ENCODE results near the gene CUX1.

The CUX1 gene

GRCh38 chr7:101896316-101896715 is 78.9 kb downstream of the CUX1 start:
- peaks cover 6% of the 10 kb centered on the region for H3F3A ChIP-seq (ENCODE audit: control insufficient read depth, insufficient read depth)
- H3K4me1 ChIP-seq (ENCODE audit: control insufficient read depth, low read length), result peaks cover 63% of the 10 kb centered on the region
- 0 out of 2 replicates have a peak overlapping the region, but pooled peaks have one; percentile 2 for H3K4me3 ChIP-seq (ENCODE audit: low read length)
- H3K4me2 ChIP-seq (ENCODE audit: low read length), result peak overlapping the region; percentile 36
- H3K27ac ChIP-seq (ENCODE audit: low read depth, low read length), result peak overlapping the region; percentile 31
- peaks cover 19% of the 10 kb centered on the region for H3K36me3 ChIP-seq (ENCODE audit: control insufficient read depth, low read length)
- H4K20me1 ChIP-seq (ENCODE audit: control insufficient read depth, insufficient read depth, low read depth, low read length), result peaks cover 43% of the 10 kb centered on the region
- H3K27me3 ChIP-seq (ENCODE audit: control insufficient read depth, low read length), result no peaks in the 10 kb centered on the region
- peaks cover 99% of the 10 kb centered on the region for H3K79me2 ChIP-seq (ENCODE audit: control insufficient read depth, low read length)
- no peak for TF ChIP-seq CTCF (IDR thresholded peaks at IDR 0.05; ENCODE audit: low read depth, low read length, poor library complexity, severe bottlenecking)
- H3K9me3 ChIP-seq (ENCODE audit: control insufficient read depth, insufficient read depth, low read length), result no peaks in the 10 kb centered on the region
- no peaks in the 10 kb centered on the region for H3K9me2 ChIP-seq (replicated peaks; ENCODE audit: control insufficient read depth, low read length)

GRCh38 chr7:101896941-101897340 is 79.5 kb downstream of the CUX1 start:
- Histone ChIP-seq H3K4me3 (ENCODE audit: low read length) (0 out of 2 replicates have a peak overlapping the region, but pooled peaks have one; percentile 2), H3K9me3 (ENCODE audit: control insufficient read depth, insufficient read depth, low read length) (no peaks in the 10 kb centered on the region), H3K79me2 (ENCODE audit: control insufficient read depth, low read length) (peaks cover 99% of the 10 kb centered on the region), H3F3A (ENCODE audit: control insufficient read depth, insufficient read depth) (peaks cover 3% of the 10 kb centered on the region; the same call in 1 of the 2 replicates), H3K27ac (ENCODE audit: low read depth, low read length) (peak overlapping the region; percentile 31), H4K20me1 (ENCODE audit: control insufficient read depth, insufficient read depth, low read depth, low read length) (peaks cover 41% of the 10 kb centered on the region), H3K4me1 (ENCODE audit: control insufficient read depth, low read length) (peaks cover 58% of the 10 kb centered on the region), H3K36me3 (ENCODE audit: control insufficient read depth, low read length) (peaks cover 22% of the 10 kb centered on the region), H3K9me2 (replicated peaks; ENCODE audit: control insufficient read depth, low read length) (no peaks in the 10 kb centered on the region), H3K4me2 (ENCODE audit: low read length) (peak overlapping the region; percentile 36), H3K27me3 (ENCODE audit: control insufficient read depth, low read length) (no peaks in the 10 kb centered on the region)
- TF ChIP-seq CTCF (IDR thresholded peaks at IDR 0.05; ENCODE audit: low read depth, low read length, poor library complexity, severe bottlenecking), result no peak
- no peak for TF ChIP-seq EZH2phosphoT487 (IDR thresholded peaks at IDR 0.05; ENCODE audit: borderline replicate concordance, low read length)

- H3K4me2 ChIP-seq (ENCODE audit: low read length), result no peak overlapping the region
- H3K27ac ChIP-seq (ENCODE audit: low read depth, low read length), result no peak overlapping the region
- H3K9me2 ChIP-seq (replicated peaks; ENCODE audit: control insufficient read depth, low read length), result no peaks in the 10 kb centered on the region
- no peak for TF ChIP-seq CTCF (IDR thresholded peaks at IDR 0.05; ENCODE audit: low read depth, low read length, poor library complexity, severe bottlenecking)
- no peak for TF ChIP-seq EZH2phosphoT487 (IDR thresholded peaks at IDR 0.05; ENCODE audit: borderline replicate concordance, low read length)
- peaks cover 48% of the 10 kb centered on the region; the same call in 1 of the 2 replicates for H4K20me1 ChIP-seq (ENCODE audit: control insufficient read depth, insufficient read depth, low read depth, low read length)
- H3F3A ChIP-seq (ENCODE audit: control insufficient read depth, insufficient read depth), result no peaks in the 10 kb centered on the region
- no peaks in the 10 kb centered on the region for H3K27me3 ChIP-seq (ENCODE audit: control insufficient read depth, low read length)
- H3K36me3 ChIP-seq (ENCODE audit: control insufficient read depth, low read length), result peaks cover 33% of the 10 kb centered on the region
- peaks cover 61% of the 10 kb centered on the region for H3K4me1 ChIP-seq (ENCODE audit: control insufficient read depth, low read length)
- H3K79me2 ChIP-seq (ENCODE audit: control insufficient read depth, low read length), result peaks cover 100% of the 10 kb centered on the region
- H3K9me3 ChIP-seq (ENCODE audit: control insufficient read depth, insufficient read depth, low read length), result no peaks in the 10 kb centered on the region
- no peak overlapping the region for H3K4me3 ChIP-seq (ENCODE audit: low read length)
Measured at GRCh38 chr7:101898106-101898505, 80.7 kb downstream of the CUX1 start.
